Stimulated activated CD4-positive, alpha-beta T cell treated with anti-CD3 and anti-CD28 coated beads, Interleukin-1b, Interleukin-23, amount 100 ng/mL, for 4 hours (primary cell): Measurements from ENCODE around the gene RPTOR.

Source experiments
- DNase-seq, 2 donors: peaks; one replicate each; pipeline ENCODE4 v3.0.0-alpha.2; 2020; ENCODE audit warnings: low read depth in 2 of 2

Gene RPTOR

GRCh38 chr17:80586846-80587228 is 42.2 kb downstream of the RPTOR start:
- no peak for DNase-seq

- DNase-seq: no peak
These were observed 44.2 kb downstream of the RPTOR start for GRCh38 chr17:80588702-80589383.

GRCh38 chr17:80591788-80592187 is 47.1 kb downstream of the RPTOR start:
- no peak for DNase-seq

GRCh38 chr17:80592243-80592642 is 47.6 kb downstream of the RPTOR start:
- DNase-seq: no peak

GRCh38 chr17:80593181-80593580 is 48.5 kb downstream of the RPTOR start:
- no peak for DNase-seq

GRCh38 chr17:80594431-80595269 is 50.0 kb downstream of the RPTOR start:
- no peak for DNase-seq

GRCh38 chr17:80596760-80597608 is 52.3 kb downstream of the RPTOR start:
- no peak for DNase-seq

- no peak for DNase-seq
These were observed 54.3 kb downstream of the RPTOR start for GRCh38 chr17:80598813-80599545.

GRCh38 chr17:80599546-80600305 is 55.1 kb downstream of the RPTOR start:
- no peak for DNase-seq

GRCh38 chr17:80601146-80601545 is 56.5 kb downstream of the RPTOR start:
- DNase-seq: no peak

GRCh38 chr17:80603396-80603795 is 58.8 kb downstream of the RPTOR start:
- DNase-seq: no peak

GRCh38 chr17:80604009-80604669 is 59.5 kb downstream of the RPTOR start:
- DNase-seq: no peak

- DNase-seq: no peak
These were observed 60.0 kb downstream of the RPTOR start for GRCh38 chr17:80604670-80605010.

GRCh38 chr17:80605326-80606066 is 60.9 kb downstream of the RPTOR start:
- peak; percentile 29 to 38 for DNase-seq

GRCh38 chr17:80608326-80608725 is 63.7 kb downstream of the RPTOR start:
- no peak for DNase-seq

- DNase-seq: no peak
These were observed 65.1 kb downstream of the RPTOR start for GRCh38 chr17:80609757-80610156.

- DNase-seq: no peak
These were observed 67.2 kb downstream of the RPTOR start for GRCh38 chr17:80611816-80612215.

- no peak for DNase-seq
These were observed 68.5 kb downstream of the RPTOR start for GRCh38 chr17:80612997-80613731.

- DNase-seq: no peak
These were observed 69.1 kb downstream of the RPTOR start for GRCh38 chr17:80613732-80614071.
